ENCODE measurements around the gene TGM6.

TGM6 gene

GRCh38 chr20:2365666-2366065 is 15.0 kb upstream of the TGM6 start:
- Histone ChIP-seq H3K4me2 (ENCODE audit: low read depth, low read length, poor library complexity, severe bottlenecking) (no peak overlapping the region), H3K4me1 (ENCODE audit: insufficient read depth, low read length, poor library complexity, severe bottlenecking) (no peaks in the 10 kb centered on the region), H3F3A (ENCODE audit: low read depth) (no peaks in the 10 kb centered on the region), H4K20me1 (ENCODE audit: insufficient read depth, low read length, poor library complexity, severe bottlenecking) (no peaks in the 10 kb centered on the region), H2AFZ (ENCODE audit: low read length) (no peak overlapping the region), H3K79me2 (ENCODE audit: insufficient read depth, low read length) (no peaks in the 10 kb centered on the region), H3K9ac (ENCODE audit: low read depth, low read length, poor library complexity, severe bottlenecking) (no peak overlapping the region), H3K36me3 (ENCODE audit: insufficient read depth, low read length) (no peaks in the 10 kb centered on the region), H3K4me3 (ENCODE audit: low read length, poor library complexity, severe bottlenecking) (no peak overlapping the region), H3K9me2 (replicated peaks; ENCODE audit: low read depth, low read length) (no peaks in the 10 kb centered on the region), H3K9me3 (ENCODE audit: insufficient read depth, low read depth, low read length) (peaks cover 11% of the 10 kb centered on the region; the same call in 1 of the 2 replicates), H3K27me3 (ENCODE audit: insufficient read depth, low read length, poor library complexity, severe bottlenecking) (no peaks in the 10 kb centered on the region)
- TF ChIP-seq CTCF (conservative IDR thresholded peaks at IDR 0.05; ENCODE audit: low read length) (no peak), EZH2phosphoT487 (IDR thresholded peaks at IDR 0.05; ENCODE audit: borderline replicate concordance) (no peak)

GRCh38 chr20:2368621-2369020 is 12.1 kb upstream of the TGM6 start:
- H3K4me1 ChIP-seq (ENCODE audit: insufficient read depth, low read length, poor library complexity, severe bottlenecking) = no peaks in the 10 kb centered on the region
- no peaks in the 10 kb centered on the region for H3K27me3 ChIP-seq (ENCODE audit: insufficient read depth, low read length, poor library complexity, severe bottlenecking)
- H3K9me2 ChIP-seq (replicated peaks; ENCODE audit: low read depth, low read length) = no peaks in the 10 kb centered on the region
- H3F3A ChIP-seq (ENCODE audit: low read depth) = no peaks in the 10 kb centered on the region
- no peak overlapping the region for H3K4me3 ChIP-seq (ENCODE audit: low read length, poor library complexity, severe bottlenecking)
- no peak overlapping the region for H3K9ac ChIP-seq (ENCODE audit: low read depth, low read length, poor library complexity, severe bottlenecking)
- TF ChIP-seq CTCF (conservative IDR thresholded peaks at IDR 0.05; ENCODE audit: low read length) = no peak
- TF ChIP-seq EZH2phosphoT487 (IDR thresholded peaks at IDR 0.05; ENCODE audit: borderline replicate concordance) = no peak
- H2AFZ ChIP-seq (ENCODE audit: low read length) = no peak overlapping the region
- H3K4me2 ChIP-seq (ENCODE audit: low read depth, low read length, poor library complexity, severe bottlenecking) = no peak overlapping the region
- H3K36me3 ChIP-seq (ENCODE audit: insufficient read depth, low read length) = no peaks in the 10 kb centered on the region
- H4K20me1 ChIP-seq (ENCODE audit: insufficient read depth, low read length, poor library complexity, severe bottlenecking) = no peaks in the 10 kb centered on the region
- H3K9me3 ChIP-seq (ENCODE audit: insufficient read depth, low read depth, low read length) = no peaks in the 10 kb centered on the region
- H3K79me2 ChIP-seq (ENCODE audit: insufficient read depth, low read length) = no peaks in the 10 kb centered on the region

GRCh38 chr20:2373098-2373497 is 7.6 kb upstream of the TGM6 start:
- Histone ChIP-seq H3K4me1 (ENCODE audit: insufficient read depth, low read length, poor library complexity, severe bottlenecking) (no peaks in the 10 kb centered on the region), H3K4me3 (ENCODE audit: low read length, poor library complexity, severe bottlenecking) (no peak overlapping the region), H3F3A (ENCODE audit: low read depth) (no peaks in the 10 kb centered on the region), H3K27me3 (ENCODE audit: insufficient read depth, low read length, poor library complexity, severe bottlenecking) (no peaks in the 10 kb centered on the region), H3K79me2 (ENCODE audit: insufficient read depth, low read length) (no peaks in the 10 kb centered on the region), H3K36me3 (ENCODE audit: insufficient read depth, low read length) (no peaks in the 10 kb centered on the region), H4K20me1 (ENCODE audit: insufficient read depth, low read length, poor library complexity, severe bottlenecking) (no peaks in the 10 kb centered on the region), H3K9me2 (replicated peaks; ENCODE audit: low read depth, low read length) (no peaks in the 10 kb centered on the region), H3K4me2 (ENCODE audit: low read depth, low read length, poor library complexity, severe bottlenecking) (no peak overlapping the region), H3K9ac (ENCODE audit: low read depth, low read length, poor library complexity, severe bottlenecking) (no peak overlapping the region), H2AFZ (ENCODE audit: low read length) (no peak overlapping the region), H3K9me3 (ENCODE audit: insufficient read depth, low read depth, low read length) (no peaks in the 10 kb centered on the region)
- TF ChIP-seq EZH2phosphoT487 (IDR thresholded peaks at IDR 0.05; ENCODE audit: borderline replicate concordance) (no peak), CTCF (conservative IDR thresholded peaks at IDR 0.05; ENCODE audit: low read length) (no peak)

Data from Loucy (cell line).